ENCODE results near the gene IRF2BPL.

The IRF2BPL gene

GRCh38 chr14:77012193-77012765 is 16.2 kb downstream of the IRF2BPL start:
- no peak for DNase-seq (ENCODE audit: low read depth, low spot score)
- H3K4me3 ChIP-seq (ENCODE audit: low read depth, low read length), result no peak overlapping the region
- ChIA-PET CTCF (interaction anchor here (0.8 to 4.8 kb wide), 6 partner anchors 12 to 136 kb away, joined by 3 to 24 read pairs (median 4); no protein-coding TSS in a partner anchor), POLR2A (no interaction called here)
- no peak for TF ChIP-seq CTCF (IDR thresholded peaks at IDR 0.05; ENCODE audit: insufficient read depth, low read length, missing control alignments)

GRCh38 chr14:77011245-77011644 is 17.3 kb downstream of the IRF2BPL start:
- no peak for TF ChIP-seq CTCF (IDR thresholded peaks at IDR 0.05; ENCODE audit: insufficient read depth, low read length, missing control alignments)
- ChIA-PET POLR2A (no interaction called here), CTCF (interaction anchor here (1.6 to 1.7 kb wide), 2 partner anchors 13 to 98 kb away, joined by 4 to 6 read pairs; no protein-coding TSS in a partner anchor)
- H3K4me3 ChIP-seq (ENCODE audit: low read depth, low read length), result no peak overlapping the region
- no peak for DNase-seq (ENCODE audit: low read depth, low spot score)

- ChIA-PET CTCF (interaction anchor here (1.0 to 1.7 kb wide), 5 partner anchors 8 to 133 kb away, joined by 3 to 7 read pairs (median 5); no protein-coding TSS in a partner anchor), POLR2A (no interaction called here)
- no peak for DNase-seq (ENCODE audit: low read depth, low spot score)
- H3K4me3 ChIP-seq (ENCODE audit: low read depth, low read length), result no peak overlapping the region
- no peak for TF ChIP-seq CTCF (IDR thresholded peaks at IDR 0.05; ENCODE audit: insufficient read depth, low read length, missing control alignments)
Measured at GRCh38 chr14:77009014-77009413, 19.5 kb downstream of the IRF2BPL start.

DNA sequence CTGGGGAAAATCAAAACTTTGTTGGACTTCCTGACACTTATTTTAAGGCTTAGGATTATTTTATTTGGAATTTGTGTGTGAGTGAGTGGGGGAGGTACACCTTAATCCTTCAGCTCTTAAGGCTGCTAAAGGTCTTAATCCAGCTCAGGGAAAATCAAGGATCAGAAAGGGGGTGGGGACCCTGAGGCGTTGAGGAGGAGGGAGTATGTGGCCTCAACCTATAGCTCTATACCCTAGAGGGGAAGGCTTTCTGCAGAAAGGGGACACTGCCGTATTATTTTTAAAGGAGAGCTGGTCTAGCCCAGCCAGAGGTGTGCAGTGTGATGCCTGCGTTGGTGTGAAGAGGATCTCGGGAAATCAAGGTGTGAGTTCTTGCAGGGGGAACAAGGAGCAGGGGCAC is 20.0 kb downstream of the IRF2BPL start:
- no peak overlapping the region for H3K4me3 ChIP-seq (ENCODE audit: low read depth, low read length)
- POLR2A ChIA-PET, result no interaction called here
- CTCF ChIA-PET, result interaction anchor here (0.9 to 1.7 kb wide), 6 partner anchors 8 to 133 kb away, joined by 3 to 7 read pairs (median 5); no protein-coding TSS in a partner anchor
- DNase-seq (ENCODE audit: low read depth, low spot score), result no peak
- no peak for TF ChIP-seq CTCF (IDR thresholded peaks at IDR 0.05; ENCODE audit: insufficient read depth, low read length, missing control alignments)

DNA sequence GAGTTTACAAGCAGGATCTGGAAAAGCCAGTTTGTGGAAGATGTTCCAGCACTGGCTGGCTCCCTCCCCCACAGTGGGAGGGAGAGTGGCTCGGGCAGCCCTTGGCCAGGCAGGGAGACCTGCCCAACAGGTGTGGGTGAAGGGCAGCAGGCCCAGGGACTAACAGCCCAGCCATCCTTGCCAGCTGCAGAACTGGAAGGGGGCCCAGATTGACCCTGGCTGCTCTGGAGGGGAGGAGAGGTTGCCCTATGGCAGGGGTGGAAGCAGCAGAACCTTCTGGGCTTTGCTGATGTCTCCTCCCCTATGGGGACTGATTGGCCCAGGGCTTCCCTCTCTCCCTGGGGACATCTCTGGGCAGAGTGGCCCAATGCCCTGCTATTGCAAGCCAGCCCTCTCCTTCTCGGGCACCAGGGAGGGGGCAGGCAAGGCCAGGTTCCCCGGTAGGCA is 20.5 kb downstream of the IRF2BPL start:
- ChIA-PET POLR2A (no interaction called here), CTCF (interaction anchor here (0.9 to 1.7 kb wide), 5 partner anchors 7 to 95 kb away, joined by 3 to 7 read pairs (median 5); no protein-coding TSS in a partner anchor)
- no peak for TF ChIP-seq CTCF (IDR thresholded peaks at IDR 0.05; ENCODE audit: insufficient read depth, low read length, missing control alignments)
- H3K4me3 ChIP-seq (ENCODE audit: low read depth, low read length), result no peak overlapping the region
- no peak for DNase-seq (ENCODE audit: low read depth, low spot score)

DNA sequence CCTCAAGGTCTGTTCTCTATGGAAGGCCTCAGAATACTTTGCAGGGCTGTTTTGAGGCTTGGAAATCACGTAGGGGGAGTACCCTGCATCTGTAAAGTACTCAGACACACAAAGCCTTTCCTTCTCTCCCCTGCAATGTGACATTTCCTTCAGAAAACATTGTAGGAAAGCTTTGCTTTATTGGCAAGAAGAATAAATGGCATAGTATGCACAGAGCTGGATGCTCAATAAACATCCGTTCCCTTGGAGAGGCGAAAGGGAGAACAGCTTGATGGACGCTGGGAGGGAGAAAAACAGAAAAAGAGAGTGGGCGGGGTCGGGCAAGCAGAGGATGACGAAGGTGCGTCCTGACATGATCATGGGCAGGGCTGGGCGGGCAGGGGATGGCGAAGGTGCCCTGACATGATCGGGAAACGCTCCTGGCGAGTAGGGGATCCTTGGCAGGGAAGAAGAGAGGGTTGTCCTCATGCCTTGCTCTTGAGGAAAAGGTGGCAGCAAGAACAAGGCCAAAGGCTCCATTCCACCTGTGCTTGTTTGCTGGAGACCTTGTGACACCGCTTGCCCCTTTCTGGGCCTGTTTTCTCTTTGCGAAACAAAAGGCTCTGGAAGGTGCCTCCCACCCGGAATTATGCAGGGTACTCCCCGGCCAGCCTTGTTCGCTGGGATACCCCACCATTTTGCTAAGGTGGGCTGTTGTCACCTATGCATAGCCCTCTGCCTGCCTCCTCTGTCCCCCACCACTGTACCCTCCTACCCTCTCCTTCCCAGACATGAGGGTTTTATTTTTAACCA is 21.1 kb downstream of the IRF2BPL start:
- no peak overlapping the region for H3K4me3 ChIP-seq (ENCODE audit: low read depth, low read length)
- POLR2A ChIA-PET, result no interaction called here
- DNase-seq (ENCODE audit: low read depth, low spot score), result no peak
- TF ChIP-seq CTCF (IDR thresholded peaks at IDR 0.05; ENCODE audit: insufficient read depth, low read length, missing control alignments), result no peak
- CTCF ChIA-PET, result interaction anchor here (1.3 kb wide), 1 partner anchor 94 kb away, joined by 4 read pairs; no protein-coding TSS in a partner anchor

Measured in AG04449 (cell line).